ENCODE data around the gene CYB5RL.
"Not testable (repeated sequence)": the region's sequence is repeated elsewhere in the genome, so short reads cannot be mapped to it uniquely, and the experiment has no call there.

Gene CYB5RL

GRCh38 chr1:54186056-54186455 lies 13.8 kb downstream of the CYB5RL start:
- no peak for DNase-seq (ENCODE audit: low spot score)

- DNase-seq (ENCODE audit: low spot score), result no peak
Measured at GRCh38 chr1:54180701-54181360, 19.0 kb downstream of the CYB5RL start.

- DNase-seq (ENCODE audit: low spot score), result no peak
Measured at GRCh38 chr1:54178296-54179070, 21.3 kb downstream of the CYB5RL start.

- no peak for DNase-seq (ENCODE audit: low spot score)
Measured at GRCh38 chr1:54177726-54178125, 22.1 kb downstream of the CYB5RL start.

DNA sequence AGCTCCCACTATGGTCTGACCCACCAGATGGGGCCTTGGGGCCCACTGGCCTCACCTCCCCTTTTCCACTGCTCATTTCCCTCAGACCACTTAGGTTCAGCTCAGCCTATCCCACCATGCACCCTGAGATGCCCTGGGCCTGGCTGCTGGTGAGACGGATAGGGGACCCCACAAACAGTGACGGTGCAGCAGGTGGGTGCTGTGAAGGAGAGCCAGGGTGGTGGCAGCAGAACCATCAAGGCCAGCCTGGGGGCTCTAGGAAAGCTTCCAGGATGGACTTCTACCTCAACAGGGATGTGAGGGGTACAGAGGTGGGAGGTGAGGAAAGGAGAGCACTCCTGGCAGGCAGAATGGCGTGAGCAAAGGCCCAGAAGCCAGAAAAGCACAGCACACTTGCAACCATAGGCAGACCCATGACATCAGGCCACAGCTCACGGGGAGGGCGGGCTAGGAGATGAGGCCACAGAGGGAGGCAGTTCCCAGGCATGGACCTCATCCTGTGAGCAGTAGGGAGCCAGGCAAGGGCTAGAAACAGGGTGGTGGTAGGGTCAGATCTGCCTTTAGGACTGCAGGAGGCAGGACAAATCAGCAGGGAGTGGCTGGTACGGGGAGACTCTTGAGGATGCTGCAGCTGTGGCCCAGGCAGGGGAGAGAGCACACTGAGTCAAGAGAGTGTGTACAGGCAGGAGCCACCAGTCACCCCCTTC lies 23.1 kb downstream of the CYB5RL start:
- DNase-seq (ENCODE audit: low spot score), result no peak

DNA sequence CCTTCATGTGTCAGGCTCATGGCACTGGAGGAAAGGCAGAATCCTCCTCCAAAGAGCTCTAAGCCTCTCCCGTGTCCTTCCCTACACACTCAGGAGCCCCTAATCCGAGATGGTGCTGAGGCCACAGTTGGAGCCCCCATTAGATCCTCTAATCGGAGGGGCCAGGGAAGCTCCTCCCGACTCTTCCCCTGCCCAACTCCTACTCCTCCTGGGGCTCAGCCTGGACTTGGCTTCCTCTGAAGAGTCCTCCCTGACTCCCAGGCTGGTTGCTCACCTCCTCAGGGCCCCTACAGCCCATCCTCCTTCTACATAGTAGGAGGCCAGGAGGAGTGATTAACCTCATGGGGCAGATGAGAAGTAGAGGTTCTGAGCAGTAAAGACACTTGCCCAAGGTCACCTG lies 25.7 kb downstream of the CYB5RL start:
- DNase-seq (ENCODE audit: low spot score), result no peak

DNA sequence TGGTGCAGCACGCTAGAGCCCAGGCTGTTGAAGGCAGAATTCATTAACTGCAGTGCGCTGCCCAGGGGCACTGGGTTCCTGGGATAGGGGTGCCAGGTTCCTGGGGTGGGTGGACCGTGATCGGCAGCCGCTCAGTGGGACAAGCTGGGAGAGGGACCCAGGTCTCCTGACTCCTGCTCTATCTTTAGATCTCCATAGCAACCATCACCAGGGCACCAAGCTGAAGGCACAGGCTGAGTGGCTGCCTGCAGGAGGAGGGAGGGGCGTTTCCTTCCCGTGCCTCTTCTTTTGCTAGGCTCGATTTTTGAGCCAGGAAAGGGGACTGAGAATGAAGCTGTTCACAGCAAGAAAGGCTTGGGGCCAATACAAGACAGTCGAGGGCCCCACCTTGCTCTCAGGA lies 26.1 kb downstream of the CYB5RL start:
- no peak for DNase-seq (ENCODE audit: low spot score)

GRCh38 chr1:54172614-54173599 lies 26.9 kb downstream of the CYB5RL start:
- DNase-seq (ENCODE audit: low spot score), result no peak

GRCh38 chr1:54171606-54172005 lies 28.2 kb downstream of the CYB5RL start:
- no peak for DNase-seq (ENCODE audit: low spot score)

- DNase-seq (ENCODE audit: low spot score), result no peak
Measured at GRCh38 chr1:54171016-54171415, 28.8 kb downstream of the CYB5RL start.

DNA sequence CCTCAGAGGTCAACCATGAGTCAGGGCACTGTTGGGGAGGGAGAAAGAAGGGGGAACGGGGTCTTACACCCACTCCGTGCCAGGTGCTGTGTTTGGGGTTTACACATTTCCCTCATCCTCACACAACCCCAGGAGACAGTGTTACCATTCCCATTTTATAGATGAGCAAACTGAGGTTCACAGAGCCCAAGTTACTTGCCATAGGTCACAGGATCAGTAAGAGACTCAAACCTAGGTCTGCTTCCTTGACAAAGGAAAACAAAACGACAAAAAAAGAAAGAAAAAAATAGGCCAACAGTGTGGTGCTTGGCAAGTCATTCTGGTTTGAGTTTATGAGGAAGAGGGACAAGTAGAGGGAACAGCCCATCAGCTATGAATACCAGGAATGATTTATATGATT lies 30.8 kb downstream of the CYB5RL start:
- no peak for DNase-seq (ENCODE audit: low spot score)

GRCh38 chr1:54168206-54168965 lies 31.4 kb downstream of the CYB5RL start:
- DNase-seq (ENCODE audit: low spot score), result no peak

GRCh38 chr1:54167422-54168139 lies 32.2 kb downstream of the CYB5RL start:
- no peak for DNase-seq (ENCODE audit: low spot score)

DNA sequence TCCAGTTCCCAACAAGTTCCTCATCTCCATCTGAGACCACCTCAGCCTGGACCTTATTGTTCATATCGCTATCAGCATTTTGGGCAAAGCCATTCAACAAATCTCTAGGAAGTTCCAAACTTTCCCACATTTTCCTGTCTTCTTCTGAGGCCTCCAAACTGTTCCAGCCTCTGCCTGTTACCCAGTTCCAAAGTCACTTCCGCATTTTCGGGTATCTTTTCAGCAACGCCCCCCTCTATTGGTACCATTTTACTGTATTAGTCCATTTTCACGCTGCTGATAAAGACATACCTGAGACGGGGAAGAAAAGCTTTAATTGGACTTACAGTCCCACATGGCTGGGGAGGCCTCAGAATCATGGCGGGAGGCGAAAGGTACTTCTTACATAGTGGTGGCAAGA lies 33.5 kb downstream of the CYB5RL start:
- DNase-seq (ENCODE audit: low spot score), result not testable (repeated sequence)

- no peak for DNase-seq (ENCODE audit: low spot score)
Measured at GRCh38 chr1:54165146-54165545, 34.7 kb downstream of the CYB5RL start.

DNA sequence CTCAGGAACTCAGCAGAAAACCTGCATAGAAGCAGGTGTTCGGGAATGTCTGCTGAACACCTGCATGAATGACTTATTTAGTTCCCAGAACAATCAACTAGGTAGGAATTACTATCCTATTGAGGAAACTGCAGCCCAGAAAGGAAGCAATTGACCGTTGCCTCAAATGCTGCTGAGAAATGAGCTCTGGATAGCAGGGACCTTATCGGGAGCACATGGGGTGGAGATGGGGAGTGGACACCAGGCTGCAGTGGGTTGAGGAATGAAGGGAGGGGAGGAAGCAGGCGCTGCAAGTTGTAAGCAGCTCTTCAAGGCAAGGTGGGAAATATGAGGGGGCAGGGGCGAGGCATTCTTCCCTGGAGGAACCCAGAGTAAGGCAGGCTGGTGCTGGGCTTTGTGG lies 36.3 kb downstream of the CYB5RL start:
- DNase-seq (ENCODE audit: low spot score), result no peak

GRCh38 chr1:54163051-54163450 lies 36.8 kb downstream of the CYB5RL start:
- peak; percentile 16 for DNase-seq (ENCODE audit: low spot score)

DNA sequence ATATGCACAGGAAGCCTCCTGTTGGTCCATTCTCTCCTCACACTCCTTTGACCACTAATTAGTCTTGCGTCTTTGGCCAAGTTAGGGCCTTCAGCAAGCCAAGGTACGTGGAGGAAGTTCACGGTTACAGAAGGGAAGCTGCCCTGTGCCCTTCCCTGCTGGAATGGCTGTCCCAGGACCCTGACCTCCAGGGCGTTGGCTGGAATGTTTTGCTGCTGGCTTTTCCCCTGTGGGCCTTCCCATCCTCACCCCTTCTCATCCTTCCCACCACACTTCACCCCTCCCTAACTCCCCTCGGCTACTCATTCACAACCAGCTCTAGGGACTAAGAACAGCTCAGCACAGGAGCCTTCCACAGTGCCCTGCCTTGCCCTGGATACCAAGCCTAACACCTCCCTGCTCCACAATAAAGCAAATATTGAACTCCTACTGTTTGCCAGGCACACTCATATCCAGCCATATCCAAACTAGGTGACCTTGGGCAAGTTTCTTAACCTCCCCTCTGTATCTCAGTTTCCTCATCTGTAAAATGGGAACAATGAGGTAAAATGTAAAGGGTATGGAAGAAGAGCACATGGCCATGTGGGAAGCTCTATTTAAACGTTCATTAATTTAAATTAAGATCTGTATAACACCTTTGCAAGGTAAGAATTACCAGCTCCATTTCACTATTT lies 38.2 kb downstream of the CYB5RL start:
- no peak for DNase-seq (ENCODE audit: low spot score)

GRCh38 chr1:54160351-54160750 lies 39.5 kb downstream of the CYB5RL start:
- no peak for DNase-seq (ENCODE audit: low spot score)
